ELR (cell line): ENCODE data around the gene GDAP2.
A peak's percentile ranks its signal among the peaks of the same experiment; 100 is the strongest.

Experiments used
- DNase-seq: peaks from one replicate; pipeline ENCODE4 v3.0.0-alpha.2; 2015; ENCODE audit warnings: low read depth

The GDAP2 gene

GRCh38 chr1:117841117-117841650 lies 88.2 kb downstream of the GDAP2 start:
- no peak for DNase-seq

- DNase-seq, result peak; percentile 95
Measured at GRCh38 chr1:117838911-117839310, 90.5 kb downstream of the GDAP2 start.

- DNase-seq, result no peak
Measured at GRCh38 chr1:117836069-117836468, 93.4 kb downstream of the GDAP2 start.

- no peak for DNase-seq
Measured at GRCh38 chr1:117834416-117834815, 95.0 kb downstream of the GDAP2 start.

GRCh38 chr1:117832453-117832852 lies 97.0 kb downstream of the GDAP2 start:
- DNase-seq, result no peak

GRCh38 chr1:117830222-117830621 lies 99.2 kb downstream of the GDAP2 start:
- no peak for DNase-seq

- DNase-seq, result peak; percentile 62
Measured at GRCh38 chr1:117828201-117828600, 101.2 kb downstream of the GDAP2 start.

- DNase-seq, result peak; percentile 97
Measured at GRCh38 chr1:117826540-117827078, 102.8 kb downstream of the GDAP2 start.

- peak; percentile 34 for DNase-seq
Measured at GRCh38 chr1:117826119-117826518, 103.3 kb downstream of the GDAP2 start.

- no peak for DNase-seq
Measured at GRCh38 chr1:117825414-117825813, 104.0 kb downstream of the GDAP2 start.

GRCh38 chr1:117824616-117825015 lies 104.8 kb downstream of the GDAP2 start:
- DNase-seq, result no peak

- peak; percentile 98 for DNase-seq
Measured at GRCh38 chr1:117821774-117822482, 107.5 kb downstream of the GDAP2 start.

- DNase-seq, result no peak
Measured at GRCh38 chr1:117821382-117821755, 108.1 kb downstream of the GDAP2 start.

- DNase-seq, result peak; percentile 51
Measured at GRCh38 chr1:117820694-117821381, 108.6 kb downstream of the GDAP2 start.

GRCh38 chr1:117820096-117820495 lies 109.3 kb downstream of the GDAP2 start:
- DNase-seq, result no peak

- no peak for DNase-seq
Measured at GRCh38 chr1:117819301-117819700, 110.1 kb downstream of the GDAP2 start.

GRCh38 chr1:117818456-117818855 lies 111.0 kb downstream of the GDAP2 start:
- DNase-seq, result peak; percentile 83

- no peak for DNase-seq
Measured at GRCh38 chr1:117817629-117818028, 111.8 kb downstream of the GDAP2 start.

GRCh38 chr1:117815926-117816325 lies 113.5 kb downstream of the GDAP2 start:
- no peak for DNase-seq

- DNase-seq, result peak; percentile 36
Measured at GRCh38 chr1:117814856-117815797, 114.3 kb downstream of the GDAP2 start.
